Activated T-helper 17 cell treated with anti-CD3 and anti-CD28 coated beads, Interleukin-2, amount 50 U/mL, for 72 hours (primary cell): Measurements from ENCODE around the gene SDF4. TPM values are rescaled to one million over a fixed set of nuclear protein-coding genes. Genes with fewer than 3 reads are reported as not detected.

Experiments used
- ATAC-seq: fragments of 150-1000 bp; cut with Tn5 transposase; replicated peaks from 2 replicates; pipeline ENCODE4 v1.10.0; 2021; ENCODE audit warnings: mild to moderate bottlenecking, moderate library complexity
- H3K27ac Mint-ChIP-seq: one replicate; pipeline ENCODE4 v1.8.0; 2022; ENCODE audit warnings: mixed read lengths
- H3K27me3 Mint-ChIP-seq: one replicate; pipeline ENCODE4 v1.8.0; 2022; ENCODE audit warnings: mixed read lengths
- H3K36me3 Mint-ChIP-seq: one replicate; pipeline ENCODE4 v1.8.0; 2022; ENCODE audit warnings: low read depth, mild to moderate bottlenecking, mixed read lengths
- H3K4me1 Mint-ChIP-seq: one replicate; pipeline ENCODE4 v1.8.0; 2022; ENCODE audit warnings: mixed read lengths
- H3K4me3 Mint-ChIP-seq: one replicate; pipeline ENCODE4 v1.8.0; 2022; ENCODE audit warnings: mild to moderate bottlenecking, mixed read lengths
- H3K9me3 Mint-ChIP-seq: one replicate; pipeline ENCODE4 v1.8.0; 2022; ENCODE audit warnings: mixed read lengths
- total RNA-seq, 2 donors: library from RNA; stranded (reverse); gene quantifications; one replicate each; pipeline ENCODE4 v1.2.3, GENCODE V29; 2022

The SDF4 gene
- total RNA-seq, 2 donors from 2014 or later = 169 to 773 TPM

- no peak overlapping the region for H3K4me3 Mint-ChIP-seq
- no peaks in the 10 kb centered on the region for H3K9me3 Mint-ChIP-seq
- H3K27me3 Mint-ChIP-seq = no peaks in the 10 kb centered on the region
- H3K4me1 Mint-ChIP-seq = peaks cover 10% of the 10 kb centered on the region
- no peak overlapping the region for H3K27ac Mint-ChIP-seq
- H3K36me3 Mint-ChIP-seq = no peaks in the 10 kb centered on the region
- peak; percentile 16 for ATAC-seq
Observed at GRCh38 chr1:1173061-1173792, 58.6 kb downstream of the SDF4 start.

GRCh38 chr1:1171546-1172340 lies 60.1 kb downstream of the SDF4 start:
- peak overlapping the region; percentile 65 for H3K27ac Mint-ChIP-seq
- H3K36me3 Mint-ChIP-seq = no peaks in the 10 kb centered on the region
- H3K4me1 Mint-ChIP-seq = peaks cover 5% of the 10 kb centered on the region
- peak overlapping the region; percentile 57 for H3K4me3 Mint-ChIP-seq
- no peaks in the 10 kb centered on the region for H3K9me3 Mint-ChIP-seq
- no peaks in the 10 kb centered on the region for H3K27me3 Mint-ChIP-seq
- ATAC-seq = peak; percentile 86

- H3K27ac Mint-ChIP-seq = no peak overlapping the region
- no peaks in the 10 kb centered on the region for H3K9me3 Mint-ChIP-seq
- no peak for ATAC-seq
- H3K4me3 Mint-ChIP-seq = no peak overlapping the region
- H3K36me3 Mint-ChIP-seq = no peaks in the 10 kb centered on the region
- peaks cover 4% of the 10 kb centered on the region for H3K4me1 Mint-ChIP-seq
- H3K27me3 Mint-ChIP-seq = no peaks in the 10 kb centered on the region
Observed at GRCh38 chr1:1171161-1171545, 60.6 kb downstream of the SDF4 start.

GRCh38 chr1:1170215-1171091 lies 61.3 kb downstream of the SDF4 start:
- peaks cover 4% of the 10 kb centered on the region for H3K4me1 Mint-ChIP-seq
- H3K36me3 Mint-ChIP-seq = no peaks in the 10 kb centered on the region
- no peak for ATAC-seq
- no peaks in the 10 kb centered on the region for H3K9me3 Mint-ChIP-seq
- H3K27me3 Mint-ChIP-seq = no peaks in the 10 kb centered on the region
- no peak overlapping the region for H3K27ac Mint-ChIP-seq
- no peak overlapping the region for H3K4me3 Mint-ChIP-seq

- H3K27me3 Mint-ChIP-seq = no peaks in the 10 kb centered on the region
- no peaks in the 10 kb centered on the region for H3K9me3 Mint-ChIP-seq
- H3K4me3 Mint-ChIP-seq = no peak overlapping the region
- no peak for ATAC-seq
- H3K4me1 Mint-ChIP-seq = peaks cover 4% of the 10 kb centered on the region
- no peak overlapping the region for H3K27ac Mint-ChIP-seq
- no peaks in the 10 kb centered on the region for H3K36me3 Mint-ChIP-seq
Observed at GRCh38 chr1:1169429-1170214, 62.2 kb downstream of the SDF4 start.

GRCh38 chr1:1168451-1169411 lies 63.1 kb downstream of the SDF4 start:
- Mint-ChIP-seq H3K4me3 (no peak overlapping the region), H3K9me3 (no peaks in the 10 kb centered on the region), H3K27ac (no peak overlapping the region), H3K27me3 (no peaks in the 10 kb centered on the region), H3K36me3 (no peaks in the 10 kb centered on the region), H3K4me1 (peaks cover 4% of the 10 kb centered on the region)
- no peak for ATAC-seq

GRCh38 chr1:1167841-1168450 lies 63.9 kb downstream of the SDF4 start:
- peaks cover 4% of the 10 kb centered on the region for H3K4me1 Mint-ChIP-seq
- ATAC-seq = no peak
- no peaks in the 10 kb centered on the region for H3K27me3 Mint-ChIP-seq
- no peaks in the 10 kb centered on the region for H3K9me3 Mint-ChIP-seq
- no peak overlapping the region for H3K4me3 Mint-ChIP-seq
- no peak overlapping the region for H3K27ac Mint-ChIP-seq
- no peaks in the 10 kb centered on the region for H3K36me3 Mint-ChIP-seq

- H3K4me3 Mint-ChIP-seq = no peak overlapping the region
- no peak for ATAC-seq
- H3K27ac Mint-ChIP-seq = no peak overlapping the region
Observed at GRCh38 chr1:1167398-1167821, 64.4 kb downstream of the SDF4 start.

More at GRCh38 chr1:1167398-1167821, 64.4 kb downstream of the SDF4 start:
- Mint-ChIP-seq H3K27me3 (no peaks in the 10 kb centered on the region), H3K4me1 (peaks cover 4% of the 10 kb centered on the region), H3K36me3 (no peaks in the 10 kb centered on the region), H3K9me3 (no peaks in the 10 kb centered on the region)

Other genes with a start within 250 kb of the SDF4 start
- not detected for gene PERM1, start 249.9 kb downstream of the SDF4 start, total RNA-seq
- gene HES4, start 231.9 kb downstream of the SDF4 start, total RNA-seq = 1 to 10 TPM in 1 of 2 donors, not detected in 1; 2.5 TPM
- 10 to 100 TPM; 13.5 to 36.5 TPM for gene ISG15, start 218.5 kb downstream of the SDF4 start, total RNA-seq
- 10 to 100 TPM; 12.1 to 87.6 TPM for gene AGRN, start 211.9 kb downstream of the SDF4 start, total RNA-seq
- not detected for gene RNF223, start 157.7 kb downstream of the SDF4 start, total RNA-seq
- gene C1orf159, start 115.9 kb downstream of the SDF4 start, total RNA-seq = 10 to 100 TPM; 15.7 to 18.8 TPM
- under 1 TPM in 1 of 2 donors, not detected in 1; 0.11 TPM for gene TTLL10, start 58.1 kb downstream of the SDF4 start, total RNA-seq
- gene TNFRSF18, start 25.4 kb downstream of the SDF4 start, total RNA-seq = 100 to 1,000 TPM; 105 to 796 TPM
- 1,000 to 10,000 TPM in 1 of 2 donors, 100 to 1,000 TPM in 1; 384 to 1,007 TPM for gene TNFRSF4, start 17.8 kb downstream of the SDF4 start, total RNA-seq
- gene B3GALT6, start 236 bp upstream of the SDF4 start, total RNA-seq = 10 to 100 TPM; 10.9 to 16.7 TPM
- 1 to 10 TPM; 1.8 to 7.5 TPM for gene C1QTNF12, start 14.7 kb upstream of the SDF4 start, total RNA-seq
- gene UBE2J2, start 41.9 kb upstream of the SDF4 start, total RNA-seq = 10 to 100 TPM; 68.7 to 78.0 TPM
- gene SCNN1D, start 48.4 kb upstream of the SDF4 start, total RNA-seq = 1 to 10 TPM; 4.7 to 9.8 TPM
- 10 to 100 TPM; 41.4 to 43.3 TPM for gene ACAP3, start 75.9 kb upstream of the SDF4 start, total RNA-seq
- gene PUSL1, start 76.6 kb upstream of the SDF4 start, total RNA-seq = 10 to 100 TPM; 15.9 to 24.0 TPM
- gene INTS11, start 92.7 kb upstream of the SDF4 start, total RNA-seq = 100 to 1,000 TPM; 122 to 125 TPM
- 10 to 100 TPM; 16.8 to 22.3 TPM for gene CPTP, start 92.8 kb upstream of the SDF4 start, total RNA-seq
- gene TAS1R3, start 99.3 kb upstream of the SDF4 start, total RNA-seq = 1 to 10 TPM in 1 of 2 donors, under 1 TPM in 1; 0.71 to 1.1 TPM
- 10 to 100 TPM; 46.2 to 48.0 TPM for gene DVL1, start 117.4 kb upstream of the SDF4 start, total RNA-seq
- gene MXRA8, start 126.6 kb upstream of the SDF4 start, total RNA-seq = under 1 TPM in 1 of 2 donors, not detected in 1; 0.56 TPM
- 100 to 1,000 TPM in 1 of 2 donors, 10 to 100 TPM in 1; 93.3 to 163 TPM for gene AURKAIP1, start 143.2 kb upstream of the SDF4 start, total RNA-seq
- 100 to 1,000 TPM; 103 to 107 TPM for gene CCNL2, start 167.3 kb upstream of the SDF4 start, total RNA-seq
- 100 to 1,000 TPM in 1 of 2 donors, 10 to 100 TPM in 1; 57.7 to 147 TPM for gene MRPL20, start 175.3 kb upstream of the SDF4 start, total RNA-seq
- gene ANKRD65, start 189.3 kb upstream of the SDF4 start, total RNA-seq = not detected
- gene VWA1, start 203.7 kb upstream of the SDF4 start, total RNA-seq = 1 to 10 TPM in 1 of 2 donors, under 1 TPM in 1; 0.84 to 6.2 TPM
- gene ATAD3C, start 217.7 kb upstream of the SDF4 start, total RNA-seq = 1 to 10 TPM; 1.4 to 2.1 TPM
- gene ATAD3B, start 239.8 kb upstream of the SDF4 start, total RNA-seq = 10 to 100 TPM; 24.6 to 55.5 TPM